K562 (cell line): ENCODE results near the gene NDUFB10. TPM values are rescaled to one million over a fixed set of nuclear protein-coding genes. Genes with fewer than 3 reads are reported as not detected.
A peak's percentile ranks its signal among the peaks of the same experiment; 100 is the strongest.

Experiments used
- BRCA1 ChIP-seq, 2 experiments: fragments of 450-650 bp in 1 of 2; sonication (generic) in 1 of 2; formaldehyde crosslinking in 1 of 2; IDR thresholded peaks; 2 replicates each; pipeline versions ENCODE4 v1.5.0 to v1.6.1; 2017 to 2020; ENCODE audit warnings: mild to moderate bottlenecking in 1 of 2, missing genetic modification reagents in 1 of 2
- CC2D1A ChIP-seq: fragments of 450-650 bp; IDR thresholded peaks from 2 replicates; pipeline ENCODE4 v1.6.1; 2017; ENCODE audit warnings: mild to moderate bottlenecking
- CHD2 ChIP-seq: IDR thresholded peaks from 2 replicates; pipeline ENCODE4 v1.6.1; 2011; ENCODE audit warnings: low read depth, low read length
- FOXP1 ChIP-seq: sonication (generic); formaldehyde crosslinking; IDR thresholded peaks from 2 replicates; pipeline ENCODE4 v1.8.0; 2022; ENCODE audit warnings: mild to moderate bottlenecking, missing genetic modification reagents
- GTF2F1 ChIP-seq: IDR thresholded peaks from 2 replicates; pipeline ENCODE4 v1.6.1; 2011; ENCODE audit warnings: low read depth, low read length, improper control_type of control experiment
- PCBP1 ChIP-seq: fragments of 200-400 bp; formaldehyde crosslinking; IDR thresholded peaks from 2 replicates; pipeline ENCODE4 v1.6.1; 2018; ENCODE audit warnings: mild to moderate bottlenecking, low read depth, low read length; ENCODE audit not compliant: poor library complexity, severe bottlenecking
- PTBP1 ChIP-seq: fragments of 200-400 bp; formaldehyde crosslinking; IDR thresholded peaks from 2 replicates; pipeline ENCODE4 v1.6.1; 2017; ENCODE audit warnings: low read depth, low read length
- ZEB2 ChIP-seq: fragments of 450-650 bp; IDR thresholded peaks from 2 replicates; pipeline ENCODE4 v1.6.1; 2016
- ZNF347 ChIP-seq: fragments of 450-650 bp; formaldehyde crosslinking; IDR thresholded peaks from 2 replicates; pipeline ENCODE4 v1.4.0; 2020; ENCODE audit warnings: low read depth, mild to moderate bottlenecking, moderate library complexity
- ZNF354B ChIP-seq: fragments of 250-450 bp; sonication (Bioruptor Pico); IDR thresholded peaks from 2 replicates; pipeline ENCODE4 v1.4.0; 2020
- ZNF766 ChIP-seq: fragments of 200-800 bp; sonication (Bioruptor generic); conservative IDR thresholded peaks from 2 replicates; pipeline ENCODE4 v1.6.1; 2016; ENCODE audit warnings: missing genetic modification characterization, missing compliant biosample characterization
- polyA plus RNA-seq, 8 experiments: library from polyadenylated mRNA; depleted of rRNA in 4 of 8; stranded (reverse) in 5 of 8; unstranded in 3 of 8; fragments of >200 nt; fragmentation: Nextera tagmentation in 2 of 8; fragmentation: Illumina TruSeq in 1 of 8; extraction: Ambion mirVana in 2 of 8; extraction: Trizol in 1 of 8; gene quantifications; 2 replicates each; pipeline versions ENCODE4 v1.2.1 to v1.2.3, GENCODE V29; 2011 to 2014; ENCODE audit warnings: inconsistent platforms in 1 of 8, missing spikeins in 1 of 8
- total RNA-seq, 7 experiments: library from RNA; depleted of rRNA in 6 of 7; stranded (reverse); fragments of >200 nt in 6 of 7; fragmentation: Illumina TruSeq in 2 of 7; extraction: Trizol in 2 of 7; gene quantifications; 2 replicates each; pipeline versions ENCODE4 v1.2.1 to v1.2.3, GENCODE V29; 2011 to 2021; ENCODE audit warnings: low replicate concordance in 1 of 7
- TF ChIP-seq, protein P1 (sequence below): sonication (generic); formaldehyde crosslinking; IDR thresholded peaks from 2 replicates; pipeline ENCODE4 v1.8.0; 2022; ENCODE audit warnings: mild to moderate bottlenecking, missing genetic modification reagents
- TF ChIP-seq, protein P2 (sequence below): fragments of 450-650 bp; formaldehyde crosslinking; IDR thresholded peaks from 2 replicates; pipeline ENCODE4 v1.4.0; 2020; ENCODE audit warnings: mild to moderate bottlenecking, moderate library complexity
- TF ChIP-seq, protein P3 (sequence below): IDR thresholded peaks from 2 replicates; pipeline ENCODE4 v1.6.1; 2012; ENCODE audit warnings: low read depth, low read length, improper control_type of control experiment, borderline replicate concordance
- TF ChIP-seq, protein P4 (sequence below): fragments of 250-450 bp; sonication (Bioruptor Pico); IDR thresholded peaks from 2 replicates; pipeline ENCODE4 v1.8.0; 2022; ENCODE audit warnings: inconsistent platforms
- TF ChIP-seq, protein P5 (sequence below): fragments of 250-450 bp; sonication (Bioruptor Pico); IDR thresholded peaks from 2 replicates; pipeline ENCODE4 v1.5.0; 2021; ENCODE audit warnings: mild to moderate bottlenecking, borderline replicate concordance

NDUFB10 gene
- total and polyA plus RNA-seq, 9 of the 15 experiments (the other 6 are each of a cell fraction or from before 2014, with no cell fraction given), result 69.3 to 527 (median 161) TPM

DNA sequence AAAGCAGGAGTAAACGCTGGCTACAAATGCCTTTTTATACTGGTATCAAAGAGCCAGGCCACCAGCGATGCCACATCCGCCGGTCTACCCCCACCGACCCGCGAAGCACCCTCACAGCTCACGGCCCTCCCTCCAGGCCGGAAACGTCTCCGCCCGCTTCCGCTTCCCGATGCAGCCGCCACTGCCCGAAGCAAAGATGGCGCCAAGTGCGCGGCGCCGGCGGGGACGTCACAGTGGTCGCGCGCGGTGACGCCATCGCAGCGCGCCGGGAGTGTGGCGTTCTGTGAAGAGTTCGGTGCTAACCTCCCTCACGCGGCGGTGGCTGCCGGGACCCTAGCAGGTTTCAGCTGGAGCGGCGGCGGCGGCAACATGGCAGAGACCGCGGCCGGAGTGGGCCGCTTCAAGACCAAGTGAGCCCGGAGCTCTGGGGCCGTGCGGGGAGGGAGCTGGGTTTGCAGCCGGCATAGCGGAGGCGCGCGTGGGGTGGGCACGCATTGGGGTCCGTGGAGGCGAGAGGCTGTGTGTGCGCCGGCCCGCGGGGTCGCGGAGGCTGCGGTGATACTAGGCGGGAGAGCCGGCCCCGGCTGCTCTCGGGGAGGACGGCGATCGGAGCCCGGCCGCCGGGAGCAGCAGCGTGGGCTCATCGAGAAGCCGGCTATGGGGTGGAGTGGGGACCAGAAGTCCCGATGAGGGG is 12.6 kb downstream of the NDUFB10 start, which contains the start of gene TBL3 (continued):
- TF ChIP-seq, protein P1, sequence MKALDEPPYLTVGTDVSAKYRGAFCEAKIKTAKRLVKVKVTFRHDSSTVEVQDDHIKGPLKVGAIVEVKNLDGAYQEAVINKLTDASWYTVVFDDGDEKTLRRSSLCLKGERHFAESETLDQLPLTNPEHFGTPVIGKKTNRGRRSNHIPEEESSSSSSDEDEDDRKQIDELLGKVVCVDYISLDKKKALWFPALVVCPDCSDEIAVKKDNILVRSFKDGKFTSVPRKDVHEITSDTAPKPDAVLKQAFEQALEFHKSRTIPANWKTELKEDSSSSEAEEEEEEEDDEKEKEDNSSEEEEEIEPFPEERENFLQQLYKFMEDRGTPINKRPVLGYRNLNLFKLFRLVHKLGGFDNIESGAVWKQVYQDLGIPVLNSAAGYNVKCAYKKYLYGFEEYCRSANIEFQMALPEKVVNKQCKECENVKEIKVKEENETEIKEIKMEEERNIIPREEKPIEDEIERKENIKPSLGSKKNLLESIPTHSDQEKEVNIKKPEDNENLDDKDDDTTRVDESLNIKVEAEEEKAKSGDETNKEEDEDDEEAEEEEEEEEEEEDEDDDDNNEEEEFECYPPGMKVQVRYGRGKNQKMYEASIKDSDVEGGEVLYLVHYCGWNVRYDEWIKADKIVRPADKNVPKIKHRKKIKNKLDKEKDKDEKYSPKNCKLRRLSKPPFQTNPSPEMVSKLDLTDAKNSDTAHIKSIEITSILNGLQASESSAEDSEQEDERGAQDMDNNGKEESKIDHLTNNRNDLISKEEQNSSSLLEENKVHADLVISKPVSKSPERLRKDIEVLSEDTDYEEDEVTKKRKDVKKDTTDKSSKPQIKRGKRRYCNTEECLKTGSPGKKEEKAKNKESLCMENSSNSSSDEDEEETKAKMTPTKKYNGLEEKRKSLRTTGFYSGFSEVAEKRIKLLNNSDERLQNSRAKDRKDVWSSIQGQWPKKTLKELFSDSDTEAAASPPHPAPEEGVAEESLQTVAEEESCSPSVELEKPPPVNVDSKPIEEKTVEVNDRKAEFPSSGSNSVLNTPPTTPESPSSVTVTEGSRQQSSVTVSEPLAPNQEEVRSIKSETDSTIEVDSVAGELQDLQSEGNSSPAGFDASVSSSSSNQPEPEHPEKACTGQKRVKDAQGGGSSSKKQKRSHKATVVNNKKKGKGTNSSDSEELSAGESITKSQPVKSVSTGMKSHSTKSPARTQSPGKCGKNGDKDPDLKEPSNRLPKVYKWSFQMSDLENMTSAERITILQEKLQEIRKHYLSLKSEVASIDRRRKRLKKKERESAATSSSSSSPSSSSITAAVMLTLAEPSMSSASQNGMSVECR (CRISPR knock-in tag), result peak; percentile 99
- TF ChIP-seq, protein P2, sequence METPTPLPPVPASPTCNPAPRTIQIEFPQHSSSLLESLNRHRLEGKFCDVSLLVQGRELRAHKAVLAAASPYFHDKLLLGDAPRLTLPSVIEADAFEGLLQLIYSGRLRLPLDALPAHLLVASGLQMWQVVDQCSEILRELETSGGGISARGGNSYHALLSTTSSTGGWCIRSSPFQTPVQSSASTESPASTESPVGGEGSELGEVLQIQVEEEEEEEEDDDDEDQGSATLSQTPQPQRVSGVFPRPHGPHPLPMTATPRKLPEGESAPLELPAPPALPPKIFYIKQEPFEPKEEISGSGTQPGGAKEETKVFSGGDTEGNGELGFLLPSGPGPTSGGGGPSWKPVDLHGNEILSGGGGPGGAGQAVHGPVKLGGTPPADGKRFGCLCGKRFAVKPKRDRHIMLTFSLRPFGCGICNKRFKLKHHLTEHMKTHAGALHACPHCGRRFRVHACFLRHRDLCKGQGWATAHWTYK (CRISPR knock-in tag), result peak; percentile 86; the same call in 1 of the 2 replicates
- TF ChIP-seq CHD2 (peak; percentile 36; the same call in 1 of the 2 replicates), ZEB2 (no peak), ZNF766 (0 out of 2 replicates have a peak, but pooled peaks have one; percentile 53), ZNF347 (no peak), PCBP1 (peak; percentile 89), BRCA1 (IDR thresholded peaks at IDR 0.05) (no peak), BRCA1 (CRISPR knock-in tag; IDR thresholded peaks at IDR 0.05) (no peak), CC2D1A (no peak), FOXP1 (CRISPR knock-in tag) (peak; percentile 64), GTF2F1 (peak; percentile 73; the same call in 1 of the 2 replicates), ZNF354B (CRISPR knock-in tag) (no peak), PTBP1 (no peak)
- TF ChIP-seq, protein P3, sequence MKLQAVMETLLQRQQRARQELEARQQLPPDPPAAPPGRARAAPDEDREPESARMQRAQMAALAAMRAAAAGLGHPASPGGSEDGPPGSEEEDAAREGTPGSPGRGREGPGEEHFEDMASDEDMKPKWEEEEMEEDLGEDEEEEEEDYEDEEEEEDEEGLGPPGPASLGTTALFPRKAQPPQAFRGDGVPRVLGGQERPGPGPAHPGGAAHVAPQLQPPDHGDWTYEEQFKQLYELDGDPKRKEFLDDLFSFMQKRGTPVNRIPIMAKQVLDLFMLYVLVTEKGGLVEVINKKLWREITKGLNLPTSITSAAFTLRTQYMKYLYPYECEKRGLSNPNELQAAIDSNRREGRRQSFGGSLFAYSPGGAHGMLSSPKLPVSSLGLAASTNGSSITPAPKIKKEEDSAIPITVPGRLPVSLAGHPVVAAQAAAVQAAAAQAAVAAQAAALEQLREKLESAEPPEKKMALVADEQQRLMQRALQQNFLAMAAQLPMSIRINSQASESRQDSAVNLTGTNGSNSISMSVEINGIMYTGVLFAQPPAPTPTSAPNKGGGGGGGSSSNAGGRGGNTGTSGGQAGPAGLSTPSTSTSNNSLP, result no peak
- TF ChIP-seq, protein P4, sequence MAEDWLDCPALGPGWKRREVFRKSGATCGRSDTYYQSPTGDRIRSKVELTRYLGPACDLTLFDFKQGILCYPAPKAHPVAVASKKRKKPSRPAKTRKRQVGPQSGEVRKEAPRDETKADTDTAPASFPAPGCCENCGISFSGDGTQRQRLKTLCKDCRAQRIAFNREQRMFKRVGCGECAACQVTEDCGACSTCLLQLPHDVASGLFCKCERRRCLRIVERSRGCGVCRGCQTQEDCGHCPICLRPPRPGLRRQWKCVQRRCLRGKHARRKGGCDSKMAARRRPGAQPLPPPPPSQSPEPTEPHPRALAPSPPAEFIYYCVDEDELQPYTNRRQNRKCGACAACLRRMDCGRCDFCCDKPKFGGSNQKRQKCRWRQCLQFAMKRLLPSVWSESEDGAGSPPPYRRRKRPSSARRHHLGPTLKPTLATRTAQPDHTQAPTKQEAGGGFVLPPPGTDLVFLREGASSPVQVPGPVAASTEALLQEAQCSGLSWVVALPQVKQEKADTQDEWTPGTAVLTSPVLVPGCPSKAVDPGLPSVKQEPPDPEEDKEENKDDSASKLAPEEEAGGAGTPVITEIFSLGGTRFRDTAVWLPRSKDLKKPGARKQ, result no peak
- TF ChIP-seq, protein P5, sequence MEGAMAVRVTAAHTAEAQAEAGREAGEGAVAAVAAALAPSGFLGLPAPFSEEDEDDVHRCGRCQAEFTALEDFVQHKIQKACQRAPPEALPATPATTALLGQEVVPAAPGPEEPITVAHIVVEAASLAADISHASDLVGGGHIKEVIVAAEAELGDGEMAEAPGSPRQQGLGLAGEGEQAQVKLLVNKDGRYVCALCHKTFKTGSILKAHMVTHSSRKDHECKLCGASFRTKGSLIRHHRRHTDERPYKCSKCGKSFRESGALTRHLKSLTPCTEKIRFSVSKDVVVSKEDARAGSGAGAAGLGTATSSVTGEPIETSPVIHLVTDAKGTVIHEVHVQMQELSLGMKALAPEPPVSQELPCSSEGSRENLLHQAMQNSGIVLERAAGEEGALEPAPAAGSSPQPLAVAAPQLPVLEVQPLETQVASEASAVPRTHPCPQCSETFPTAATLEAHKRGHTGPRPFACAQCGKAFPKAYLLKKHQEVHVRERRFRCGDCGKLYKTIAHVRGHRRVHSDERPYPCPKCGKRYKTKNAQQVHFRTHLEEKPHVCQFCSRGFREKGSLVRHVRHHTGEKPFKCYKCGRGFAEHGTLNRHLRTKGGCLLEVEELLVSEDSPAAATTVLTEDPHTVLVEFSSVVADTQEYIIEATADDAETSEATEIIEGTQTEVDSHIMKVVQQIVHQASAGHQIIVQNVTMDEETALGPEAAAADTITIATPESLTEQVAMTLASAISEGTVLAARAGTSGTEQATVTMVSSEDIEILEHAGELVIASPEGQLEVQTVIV (CRISPR knock-in tag), result no peak
